NCI-H2107 (cell line): ENCODE results near the gene UBQLN4.

Experiments used
- DNase-seq: peaks from one replicate; lab custom pipeline; 2025; lab: John Stamatoyannopoulos, UW

Gene UBQLN4

GRCh38 chr1:156014829-156015228, 38.8 kb downstream of the UBQLN4 start:
- no peak for DNase-seq

DNA sequence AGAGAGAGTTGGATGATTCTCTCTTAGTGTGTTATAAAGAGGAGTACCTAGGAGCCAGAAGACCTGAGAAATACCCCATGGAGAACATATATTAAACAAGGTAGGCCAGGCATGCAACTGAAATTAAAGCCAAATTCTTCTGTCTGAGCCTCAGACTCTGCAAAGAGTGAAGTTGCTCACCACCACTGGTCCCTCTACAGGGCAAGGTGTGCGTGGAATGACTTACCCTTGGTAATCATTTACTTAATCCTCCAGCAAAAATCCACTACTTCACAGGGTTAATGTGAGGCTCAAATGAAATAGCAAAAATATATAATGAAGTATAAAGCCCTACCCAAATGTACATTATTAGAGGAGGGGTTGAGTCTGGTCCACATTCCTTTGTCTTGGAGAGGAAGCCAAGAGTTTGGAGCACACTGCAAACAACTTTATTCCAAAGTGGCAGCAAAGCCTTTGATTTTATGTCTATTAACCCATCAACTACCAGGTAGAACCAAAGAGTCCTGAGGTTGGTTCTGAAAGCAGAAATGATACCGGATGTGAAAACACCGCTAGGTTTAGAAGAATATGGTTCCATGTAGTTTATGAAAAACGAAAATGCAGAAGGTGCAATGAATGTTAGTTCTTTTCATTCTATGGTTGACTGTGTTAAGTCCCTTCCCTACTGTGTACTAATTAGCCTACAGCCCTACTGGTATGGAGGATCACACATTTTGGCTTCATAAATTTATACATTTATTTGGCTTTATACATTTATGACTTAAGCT, 41.4 kb downstream of the UBQLN4 start:
- no peak for DNase-seq

- no peak for DNase-seq
Observed at GRCh38 chr1:156009404-156009803, 44.2 kb downstream of the UBQLN4 start.

GRCh38 chr1:156006666-156007376, 46.8 kb downstream of the UBQLN4 start:
- no peak for DNase-seq

DNA sequence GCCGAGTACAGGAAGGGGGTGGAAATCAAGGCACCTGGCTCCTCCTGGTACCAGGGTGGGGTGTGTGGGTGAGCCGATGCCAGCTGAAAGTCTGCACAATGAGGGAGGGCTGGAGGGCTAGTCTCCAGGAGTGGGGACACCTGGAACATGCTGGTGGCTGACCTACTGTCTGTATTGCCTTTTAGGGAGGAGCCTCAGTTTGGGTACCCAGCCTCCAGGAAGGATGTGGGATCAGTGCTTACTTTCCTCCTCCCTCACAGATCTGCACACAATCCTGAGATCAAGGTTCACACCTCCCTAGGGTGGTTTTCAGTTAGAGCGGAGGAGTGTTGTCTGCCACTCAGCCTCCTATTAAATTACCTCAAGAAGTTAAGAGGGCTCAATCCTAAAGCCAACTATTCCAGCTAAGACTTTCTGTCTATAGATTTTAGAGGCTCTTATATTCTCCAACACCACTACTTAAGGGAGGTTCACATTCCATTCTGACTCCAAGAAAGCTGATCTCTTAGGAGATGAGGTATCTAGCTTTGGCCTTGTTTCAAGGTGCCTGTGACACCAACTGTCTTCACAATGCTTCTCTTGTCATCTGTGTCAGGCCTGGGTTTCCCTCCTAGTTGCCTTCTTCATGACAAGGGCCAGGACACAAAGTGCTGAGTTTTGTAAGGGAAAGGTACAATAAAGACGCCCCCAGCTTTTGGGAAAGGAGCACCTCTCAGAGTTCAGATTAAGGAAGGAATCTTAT, 48.6 kb downstream of the UBQLN4 start:
- DNase-seq, result no peak

DNA sequence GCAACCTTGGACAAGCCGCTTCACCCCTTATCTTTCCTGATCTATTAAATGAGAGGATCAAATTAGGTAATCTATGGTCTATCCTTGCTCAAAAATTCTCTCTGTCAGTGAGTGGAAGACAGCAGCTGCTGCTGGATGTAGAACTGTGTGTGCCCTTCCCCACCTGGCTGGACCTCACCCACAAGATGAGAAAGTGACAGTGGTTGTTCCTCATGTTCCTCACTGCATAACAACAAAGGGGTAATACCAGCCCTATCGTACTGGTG, 49.7 kb downstream of the UBQLN4 start:
- DNase-seq, result no peak

DNA sequence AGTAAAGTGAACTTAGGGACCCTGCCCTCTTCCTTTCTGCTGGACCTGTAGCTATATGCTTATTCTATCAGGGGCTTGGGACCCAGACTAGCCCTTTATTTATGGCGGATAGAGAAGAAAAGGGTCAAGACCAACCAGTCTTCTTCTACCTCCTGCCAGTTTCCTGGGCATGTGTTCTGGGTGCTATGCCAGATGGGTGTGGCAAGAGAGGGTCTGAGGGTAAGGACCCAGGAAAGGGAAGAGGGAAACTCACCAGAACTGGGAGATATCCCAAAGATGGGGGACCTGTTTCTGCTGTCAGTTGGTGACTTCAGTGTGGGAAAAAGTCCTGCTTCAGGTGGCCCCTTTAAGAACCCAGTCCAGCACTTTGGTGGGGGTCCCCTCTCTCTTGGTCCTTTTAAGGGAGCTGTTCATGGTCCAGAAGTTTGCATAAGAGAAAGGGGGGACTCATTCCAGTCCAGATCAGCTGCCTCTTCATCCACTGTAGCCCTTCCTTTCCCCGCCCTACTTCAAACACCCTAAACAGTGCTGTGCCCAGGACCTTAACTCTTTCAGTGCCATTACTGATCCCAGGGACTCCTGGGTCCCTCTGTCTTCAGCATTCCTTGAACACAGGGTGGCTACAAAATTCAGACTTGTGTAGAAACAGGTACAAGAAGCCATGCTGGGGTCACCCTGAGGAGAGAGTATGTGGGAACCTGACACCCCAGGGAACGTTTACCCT, 51.2 kb downstream of the UBQLN4 start:
- DNase-seq, result no peak

DNA sequence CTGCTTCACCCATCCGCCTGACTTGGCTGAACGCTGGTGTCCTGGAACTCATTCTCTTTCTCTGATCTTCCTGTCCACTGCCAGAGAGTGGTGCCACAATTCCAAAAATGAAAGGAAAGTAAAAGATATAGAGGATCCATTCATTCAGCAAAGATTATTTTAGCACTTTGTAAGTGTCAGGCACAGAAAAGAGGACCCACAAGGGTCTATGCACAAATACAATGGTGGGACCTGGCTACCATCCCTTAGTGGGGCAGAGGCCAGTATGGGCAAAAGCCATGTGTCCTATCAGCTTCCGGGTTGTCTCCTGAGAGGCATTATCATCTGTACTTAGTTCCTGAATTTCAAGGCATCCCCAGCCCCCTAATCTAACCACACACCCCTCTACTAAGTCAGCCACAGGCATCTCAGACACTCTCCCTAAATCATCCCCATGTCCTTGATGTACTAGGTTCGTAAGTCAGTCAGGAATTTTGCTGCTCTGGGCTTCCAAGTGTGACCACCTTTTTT, 51.9 kb downstream of the UBQLN4 start:
- no peak for DNase-seq

- no peak for DNase-seq
Observed at GRCh38 chr1:156001021-156001661, 52.5 kb downstream of the UBQLN4 start.

- no peak for DNase-seq
Observed at GRCh38 chr1:155999964-156000363, 53.6 kb downstream of the UBQLN4 start.

GRCh38 chr1:155996166-155996565, 57.4 kb downstream of the UBQLN4 start:
- DNase-seq, result no peak

GRCh38 chr1:155993595-155993994, 60.0 kb downstream of the UBQLN4 start:
- no peak for DNase-seq

DNA sequence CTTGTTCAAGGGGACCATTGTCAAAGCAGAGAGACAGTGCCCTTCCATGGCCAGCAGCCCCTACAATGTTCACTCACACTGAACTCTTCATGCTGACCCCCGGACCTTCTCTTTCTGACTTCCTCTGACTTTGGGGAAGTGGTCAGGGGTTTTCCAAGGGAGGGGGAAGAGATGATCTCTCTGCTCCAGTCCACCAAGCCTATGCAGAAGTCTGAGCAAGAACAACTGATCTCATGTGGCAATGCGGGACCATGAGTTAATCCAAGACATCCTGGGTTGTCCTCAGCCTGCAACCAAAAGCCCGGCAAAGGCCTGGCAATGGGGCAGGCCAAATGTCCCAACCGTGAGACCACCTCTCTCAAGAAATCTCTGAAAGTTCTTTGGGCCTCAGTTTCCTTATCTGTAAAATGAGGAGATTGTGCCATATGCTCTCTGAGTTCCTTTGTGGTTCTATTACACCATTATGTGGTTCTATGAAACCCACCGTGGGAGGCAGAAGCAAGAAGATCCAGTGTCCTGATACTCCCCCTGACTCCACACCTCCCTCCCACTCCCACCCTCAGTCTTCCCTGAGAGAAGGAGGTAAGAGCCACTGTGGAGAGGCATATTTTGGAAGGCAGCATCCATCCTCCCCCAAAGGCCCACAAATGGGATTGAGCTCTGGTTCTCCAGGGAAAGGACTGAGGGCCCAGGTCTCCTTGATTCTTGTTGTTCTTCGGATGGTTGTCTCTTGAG, 63.4 kb downstream of the UBQLN4 start:
- DNase-seq, result no peak

DNA sequence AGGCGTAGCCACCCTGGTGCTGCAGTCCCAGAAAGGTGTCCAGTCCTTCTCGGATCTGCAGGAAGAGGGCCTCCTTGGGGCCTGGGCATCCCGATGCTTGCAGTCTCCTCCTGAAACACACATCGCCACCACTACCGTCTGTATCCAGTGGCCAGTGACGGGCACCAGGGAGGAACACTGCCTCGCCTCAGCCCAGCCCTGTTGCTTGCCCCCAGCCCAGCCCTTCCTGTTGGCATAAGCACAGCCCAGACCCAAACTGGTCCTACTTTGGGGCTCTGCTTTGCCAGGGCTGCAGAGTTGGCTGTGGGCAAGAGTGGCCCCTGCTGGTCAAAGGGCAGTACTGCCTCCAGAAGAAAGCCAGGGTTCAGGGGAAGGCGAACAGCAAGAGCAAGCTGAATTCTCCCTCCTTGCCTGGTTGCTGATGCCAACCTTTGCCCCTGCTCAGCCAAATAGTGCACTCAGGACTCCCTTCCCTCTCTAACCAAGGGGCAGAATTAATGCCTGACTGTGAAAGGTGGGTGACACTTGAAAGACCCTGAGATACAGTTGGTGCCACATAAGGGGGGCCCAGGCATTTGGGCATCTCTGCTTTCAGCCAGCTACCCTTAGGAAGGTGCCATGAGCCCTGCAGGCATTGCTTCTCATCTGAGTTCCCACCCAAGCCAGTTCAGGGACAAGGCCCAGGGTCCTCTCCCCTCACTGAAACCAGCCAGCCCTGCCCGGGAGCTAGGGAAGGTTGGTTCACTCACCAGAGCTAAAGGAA, 64.2 kb downstream of the UBQLN4 start:
- DNase-seq, result peak; percentile 61
